ENCODE measurements around the gene FBXO17. TPM values are rescaled to one million over a fixed set of nuclear protein-coding genes. Genes with fewer than 3 reads are reported as not detected.

FBXO17 gene
- total RNA-seq, 2 experiments from 2014 or later: not detected

- intact Hi-C loops (cut with DNase I, micrococcal nuclease): no loop called here
- H3K4me1 Mint-ChIP-seq (ENCODE audit: low read depth): no peaks in the 10 kb centered on the region
- no peaks in the 10 kb centered on the region for H3K27me3 ChIP-seq (ENCODE audit: control insufficient read depth in 1 of 2, insufficient read depth in 2 of 2, low read length in 2 of 2)
- ChIA-PET POLR2A (no interaction called here), CTCF (no interaction called here)
- H3K9me3 Mint-ChIP-seq: no peaks in the 10 kb centered on the region
- H3K27me3 Mint-ChIP-seq: peaks cover 35% of the 10 kb centered on the region
- H3K4me3 Mint-ChIP-seq: no peak overlapping the region
- no peaks in the 10 kb centered on the region for H3K36me3 Mint-ChIP-seq (ENCODE audit: low read depth)
- H3K4me1 ChIP-seq (ENCODE audit: insufficient read depth, low read length): no peaks in the 10 kb centered on the region
- H3K36me3 ChIP-seq (ENCODE audit: insufficient read depth, low read length): no peaks in the 10 kb centered on the region
- H3K4me3 ChIP-seq (ENCODE audit: low read length): no peak overlapping the region
- no peak overlapping the region for H3K27ac ChIP-seq (ENCODE audit: low read depth in 1 of 2, low read length in 2 of 2)
- ATAC-seq (ENCODE audit: poor library complexity) (no peak), DNase-seq (no peak)
- no peak overlapping the region for H3K27ac Mint-ChIP-seq
- no peak for TF ChIP-seq CTCF (IDR thresholded peaks at IDR 0.05)
- H3K9me3 ChIP-seq (ENCODE audit: control insufficient read depth in 1 of 2, insufficient read depth in 1 of 2, low read length in 2 of 2): peaks cover 0 to 3% of the 10 kb centered on the region in 2 experiments
Observed at GRCh38 chr19:39017646-39018045, 42.1 kb upstream of the FBXO17 start.

GRCh38 chr19:39017026-39017425 lies 41.5 kb upstream of the FBXO17 start:
- ChIA-PET CTCF (no interaction called here), POLR2A (no interaction called here)
- Histone ChIP-seq H3K27ac (ENCODE audit: low read depth in 1 of 2, low read length in 2 of 2) (no peak overlapping the region), H3K27me3 (ENCODE audit: control insufficient read depth in 1 of 2, insufficient read depth in 2 of 2, low read length in 2 of 2) (no peaks in the 10 kb centered on the region), H3K4me1 (ENCODE audit: insufficient read depth, low read length) (no peaks in the 10 kb centered on the region), H3K36me3 (ENCODE audit: insufficient read depth, low read length) (no peaks in the 10 kb centered on the region), H3K9me3 (ENCODE audit: control insufficient read depth in 1 of 2, insufficient read depth in 1 of 2, low read length in 2 of 2) (peaks cover 0 to 3% of the 10 kb centered on the region in 2 experiments), H3K4me3 (ENCODE audit: low read length) (no peak overlapping the region)
- Mint-ChIP-seq H3K27ac (no peak overlapping the region), H3K4me1 (ENCODE audit: low read depth) (no peaks in the 10 kb centered on the region), H3K9me3 (no peaks in the 10 kb centered on the region), H3K36me3 (ENCODE audit: low read depth) (no peaks in the 10 kb centered on the region), H3K4me3 (no peak overlapping the region), H3K27me3 (peaks cover 35% of the 10 kb centered on the region)
- no peak for TF ChIP-seq CTCF (IDR thresholded peaks at IDR 0.05)
- DNase-seq (no peak), ATAC-seq (ENCODE audit: poor library complexity) (no peak)
- intact Hi-C loops (cut with DNase I, micrococcal nuclease): no loop called here

- ATAC-seq (ENCODE audit: poor library complexity) (no peak), DNase-seq (no peak)
- TF ChIP-seq CTCF (IDR thresholded peaks at IDR 0.05): no peak
- CTCF ChIA-PET: no interaction called here
- Histone ChIP-seq H3K4me3 (ENCODE audit: low read length) (no peak overlapping the region), H3K27me3 (ENCODE audit: control insufficient read depth in 1 of 2, insufficient read depth in 2 of 2, low read length in 2 of 2) (no peaks in the 10 kb centered on the region), H3K27ac (ENCODE audit: low read depth in 1 of 2, low read length in 2 of 2) (no peak overlapping the region), H3K36me3 (ENCODE audit: insufficient read depth, low read length) (no peaks in the 10 kb centered on the region), H3K4me1 (ENCODE audit: insufficient read depth, low read length) (no peaks in the 10 kb centered on the region), H3K9me3 (ENCODE audit: control insufficient read depth in 1 of 2, insufficient read depth in 1 of 2, low read length in 2 of 2) (peaks cover 0 to 3% of the 10 kb centered on the region in 2 experiments)
- H3K27me3 Mint-ChIP-seq: peaks cover 21% of the 10 kb centered on the region
- intact Hi-C loops (cut with DNase I, micrococcal nuclease): no loop called here
- POLR2A ChIA-PET: no interaction called here
- no peak overlapping the region for H3K27ac Mint-ChIP-seq
- no peaks in the 10 kb centered on the region for H3K36me3 Mint-ChIP-seq (ENCODE audit: low read depth)
- no peaks in the 10 kb centered on the region for H3K4me1 Mint-ChIP-seq (ENCODE audit: low read depth)
- no peak overlapping the region for H3K4me3 Mint-ChIP-seq
- no peaks in the 10 kb centered on the region for H3K9me3 Mint-ChIP-seq
Observed at GRCh38 chr19:39014037-39014436, 38.5 kb upstream of the FBXO17 start.

All from CD4-positive, alpha-beta T cell (primary cell).